GM19467 (cell line): ENCODE data around the gene NGFR.

ENCODE experiments used
- ATAC-seq: cut with Tn5 transposase; IDR thresholded peaks from one replicate; pipeline ENCODE4 v1.9.1; 2021; ENCODE audit warnings: mild to moderate bottlenecking, moderate library complexity; ENCODE audit not compliant: unreplicated experiment

NGFR gene

DNA sequence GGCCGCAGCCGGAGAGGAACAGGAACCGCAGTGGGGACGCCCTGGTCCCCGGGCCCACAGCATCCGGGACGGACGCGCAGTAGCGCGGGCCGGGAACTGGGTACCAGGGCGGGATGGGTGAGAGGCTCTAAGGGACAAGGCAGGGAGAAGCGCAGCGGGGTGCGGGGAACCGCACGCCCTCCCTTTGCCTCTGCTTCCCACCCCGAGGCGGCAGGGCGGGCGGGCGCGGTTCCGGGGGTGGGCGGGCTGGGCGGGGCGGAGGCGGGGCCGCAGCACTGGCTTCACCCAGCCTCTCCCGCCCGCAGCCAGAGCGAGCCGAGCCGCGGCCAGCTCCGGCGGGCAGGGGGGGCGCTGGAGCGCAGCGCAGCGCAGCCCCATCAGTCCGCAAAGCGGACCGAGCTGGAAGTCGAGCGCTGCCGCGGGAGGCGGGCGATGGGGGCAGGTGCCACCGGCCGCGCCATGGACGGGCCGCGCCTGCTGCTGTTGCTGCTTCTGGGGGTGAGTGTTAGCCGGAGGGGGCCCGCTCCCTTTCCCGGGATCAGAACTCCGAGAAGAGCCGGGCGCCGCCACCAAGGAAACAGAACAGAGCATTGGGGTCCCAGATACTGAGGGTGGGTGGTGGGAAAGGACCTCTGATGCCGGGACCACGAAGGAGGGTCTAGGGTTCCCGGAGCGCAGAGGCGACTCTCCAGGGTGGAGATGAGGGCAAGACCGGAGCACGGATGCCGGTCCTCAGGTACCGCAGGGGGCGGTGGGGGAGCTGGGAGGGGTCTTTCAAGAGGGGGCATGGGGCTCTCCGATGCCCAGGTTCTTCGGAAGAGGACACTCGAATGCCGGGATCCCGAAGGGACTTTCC, at the start of gene NGFR:
TSS of gene NGFR (plus strand) at position 308 of the 856 bp plus-strand sequence. CDS start at position 433, 125 bp downstream.
- no peak for ATAC-seq

DNA sequence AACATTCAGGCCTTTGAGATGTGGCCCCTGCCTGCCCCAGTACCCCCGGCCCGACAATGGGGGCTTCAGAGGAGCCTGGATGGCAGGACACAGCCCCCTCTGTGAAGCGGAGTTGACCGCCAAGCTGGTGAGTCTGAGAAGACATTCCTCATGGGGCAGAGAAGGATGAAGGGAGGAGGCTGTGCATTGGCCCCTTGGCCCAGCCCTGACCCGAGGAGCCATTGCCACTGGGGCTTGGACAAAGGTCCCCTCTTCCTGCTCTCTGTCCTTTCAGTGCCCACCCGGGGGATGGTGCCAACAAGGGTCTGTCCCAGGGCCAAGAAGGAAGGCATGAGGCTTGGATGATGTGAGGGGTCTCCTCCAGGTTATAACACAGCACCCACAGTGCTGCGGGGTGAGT, 49.5 kb upstream of the NGFR start:
- no peak for ATAC-seq

GRCh38 chr17:49447628-49448302, 47.3 kb upstream of the NGFR start:
- no peak for ATAC-seq

- ATAC-seq = no peak
These were observed 44.9 kb upstream of the NGFR start for GRCh38 chr17:49450181-49450580.

DNA sequence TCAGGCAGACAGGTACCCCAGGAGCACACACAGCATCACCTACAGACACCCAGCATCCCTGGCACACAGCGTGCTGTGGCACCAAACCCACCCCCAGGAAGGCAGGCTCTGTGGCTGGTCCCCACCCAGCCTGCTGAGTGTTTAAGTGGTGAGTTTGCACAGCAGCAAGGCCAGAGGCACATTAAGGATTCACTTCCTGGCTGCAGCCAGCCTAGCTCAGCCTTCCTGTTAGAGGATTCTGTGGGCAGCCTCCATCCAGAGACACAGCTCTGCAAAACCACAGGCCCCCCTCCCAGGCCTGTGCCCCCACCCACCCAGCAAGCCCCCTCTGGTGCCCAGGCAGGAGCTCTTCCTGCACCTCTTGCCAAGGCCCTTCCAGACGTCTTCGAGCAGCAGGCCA, 44.4 kb upstream of the NGFR start:
- no peak for ATAC-seq

DNA sequence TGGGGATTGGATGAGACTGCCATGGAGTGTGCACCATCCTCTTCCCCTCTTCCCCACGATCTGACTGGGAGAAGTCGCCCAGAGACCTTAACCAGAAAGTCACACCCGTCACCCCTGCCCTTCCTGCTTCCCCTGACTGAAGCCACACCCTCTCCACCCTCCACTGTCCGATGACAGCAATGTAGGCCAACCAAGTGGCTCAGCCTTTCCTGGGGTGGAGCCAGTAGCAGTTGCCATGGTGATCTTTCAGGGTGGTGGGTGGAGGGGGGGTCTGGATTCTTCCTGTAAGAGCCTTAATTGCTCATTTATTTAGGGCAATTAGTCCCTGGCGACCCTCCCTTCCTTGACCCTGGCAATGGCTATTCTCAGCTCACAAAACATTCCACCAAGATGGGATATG, 42.9 kb upstream of the NGFR start:
- no peak for ATAC-seq

- no peak for ATAC-seq
These were observed 42.4 kb upstream of the NGFR start for GRCh38 chr17:49452661-49453060.

DNA sequence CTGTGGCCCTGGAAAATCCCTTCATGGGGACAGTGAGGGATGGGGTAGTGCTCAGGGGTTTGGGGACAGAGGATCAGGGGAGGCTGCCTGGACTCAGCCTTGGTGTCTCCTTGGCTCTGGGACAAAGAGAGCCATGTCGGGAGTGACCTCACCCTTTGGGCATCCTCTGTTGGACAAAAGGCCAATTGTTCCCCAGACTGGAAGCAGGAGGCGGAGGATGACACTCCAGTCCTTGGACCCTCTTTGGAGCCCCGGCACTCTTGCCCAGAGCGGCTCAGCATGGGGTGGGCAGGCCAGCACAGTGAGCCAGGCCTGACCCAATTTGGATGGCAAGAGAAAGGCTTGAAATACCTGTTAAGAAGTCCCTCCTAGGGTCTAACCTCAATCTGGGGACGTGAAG, 41.0 kb upstream of the NGFR start:
- ATAC-seq = no peak

- ATAC-seq = no peak
These were observed 39.7 kb upstream of the NGFR start for GRCh38 chr17:49455272-49455861.

DNA sequence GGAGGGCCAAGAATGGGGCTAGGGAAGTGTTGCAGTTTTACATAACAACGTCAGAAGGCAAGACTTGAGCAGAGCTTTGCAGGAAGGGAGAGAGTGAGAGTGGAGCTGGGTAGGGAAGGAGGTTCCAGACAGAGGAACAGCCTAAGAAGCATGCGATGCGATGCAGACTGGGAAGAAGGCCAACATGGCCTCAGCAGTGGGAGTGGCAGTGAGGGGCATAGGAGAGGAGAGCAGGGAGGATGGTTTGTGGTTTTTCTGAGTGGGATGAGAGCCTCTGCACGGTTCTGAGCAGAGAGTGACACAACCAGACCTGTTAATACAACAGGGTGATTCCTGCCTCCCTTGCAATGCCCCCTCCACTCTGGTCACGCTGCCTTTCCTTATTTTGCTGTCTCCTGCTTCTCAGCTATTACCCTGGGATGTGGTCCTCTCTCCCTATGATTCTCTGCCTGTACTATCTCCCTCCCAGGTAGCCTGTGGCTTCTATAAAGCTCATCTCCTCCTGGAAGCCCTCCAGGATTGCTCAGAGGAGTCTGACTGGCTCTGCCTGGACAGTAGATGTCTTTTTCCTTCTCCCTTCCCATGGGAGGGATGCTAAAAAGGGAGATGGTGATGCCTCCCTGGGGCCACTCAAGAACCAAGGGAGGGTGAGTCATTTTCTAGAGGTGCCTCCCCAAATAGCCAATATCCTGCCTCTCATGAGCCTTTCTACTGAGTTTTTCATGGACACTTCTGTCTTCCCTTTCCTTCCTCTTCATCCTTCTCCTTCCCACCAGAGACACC, 38.7 kb upstream of the NGFR start:
- no peak for ATAC-seq

DNA sequence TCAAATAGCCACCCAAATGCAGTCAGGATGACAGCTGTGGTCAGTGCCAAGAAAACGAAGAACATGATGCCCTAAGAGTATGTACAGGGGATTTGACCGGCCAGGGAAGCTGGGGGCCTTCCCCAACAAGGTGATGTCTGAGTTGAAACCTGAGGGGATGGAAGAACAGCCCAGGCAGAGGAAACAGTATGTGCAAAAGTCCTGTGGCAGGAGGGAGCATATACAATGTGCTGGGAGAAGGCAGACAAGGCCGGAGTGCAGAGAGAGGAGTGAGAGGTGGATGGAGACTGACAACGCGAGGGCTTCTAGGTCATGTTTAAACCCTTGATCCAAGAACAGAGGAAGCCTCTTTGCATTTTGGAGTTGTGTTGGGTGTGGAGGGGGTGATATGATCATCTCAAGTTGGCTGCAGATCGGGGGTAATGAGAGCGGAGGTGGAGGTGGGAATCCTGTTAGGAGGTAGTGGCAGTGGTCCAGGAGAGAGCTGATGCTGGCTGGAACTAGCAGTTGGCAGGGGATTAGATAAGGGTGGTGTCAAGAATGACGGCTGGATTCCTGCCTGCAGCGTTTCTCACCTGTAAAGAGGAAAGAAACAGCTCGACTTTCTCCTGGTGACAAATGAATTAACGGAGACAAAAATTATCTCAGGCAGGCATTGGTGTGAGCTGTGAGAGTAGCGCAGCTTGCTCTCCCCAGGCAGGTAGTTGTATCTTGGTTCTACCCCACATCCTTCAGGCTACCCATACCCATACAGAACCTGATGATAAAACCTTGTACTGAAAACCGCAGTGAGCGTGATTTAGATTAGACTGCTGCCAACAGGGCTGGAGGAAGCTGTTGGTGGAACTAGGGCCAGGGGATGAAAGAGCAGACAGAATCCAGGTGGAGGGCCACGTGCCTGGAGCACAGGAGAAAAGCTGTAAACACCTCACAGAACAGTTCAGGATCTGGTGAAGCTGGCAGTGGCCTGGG, 37.2 kb upstream of the NGFR start:
- ATAC-seq = no peak

GRCh38 chr17:49459401-49459984, 35.6 kb upstream of the NGFR start:
- no peak for ATAC-seq

DNA sequence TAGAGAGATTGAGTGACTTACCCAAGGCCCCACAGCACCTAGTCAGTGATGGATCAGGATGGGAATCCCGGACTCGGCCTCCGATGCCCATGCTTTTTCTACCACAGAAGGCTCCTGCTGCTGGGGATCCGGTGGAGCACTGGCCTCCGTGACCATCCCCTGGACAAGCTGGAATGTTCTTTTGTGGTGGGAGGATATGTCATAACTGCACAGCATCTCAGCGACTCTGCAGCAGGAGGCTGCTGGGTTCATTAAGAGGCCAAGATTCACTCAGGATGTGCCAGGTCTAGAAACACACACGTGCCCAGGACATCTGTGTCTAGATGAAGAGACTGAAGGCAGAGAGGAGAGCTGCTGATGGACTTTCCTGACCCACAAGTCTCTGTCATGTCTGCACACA, 34.7 kb upstream of the NGFR start:
- no peak for ATAC-seq

GRCh38 chr17:49461580-49461979, 33.5 kb upstream of the NGFR start:
- ATAC-seq = no peak

DNA sequence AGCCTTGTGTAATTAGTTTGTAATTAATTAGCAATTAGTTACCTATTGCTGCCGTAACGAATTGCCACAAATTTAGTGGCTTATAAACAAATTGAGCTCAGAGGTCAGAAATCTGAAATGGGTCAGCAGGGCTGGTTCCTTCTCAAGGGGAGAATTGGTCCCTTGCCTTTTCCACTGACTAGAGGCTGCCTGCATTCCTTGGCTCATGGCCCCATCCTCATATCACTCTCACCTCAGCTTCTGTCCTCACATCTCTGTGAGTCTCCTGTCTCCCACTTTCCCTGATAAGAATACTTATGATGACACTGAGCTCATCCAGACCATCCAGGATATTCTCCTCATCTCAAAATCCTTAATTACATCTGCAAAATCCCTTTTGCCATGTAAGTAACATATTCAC, 31.0 kb upstream of the NGFR start:
- no peak for ATAC-seq

DNA sequence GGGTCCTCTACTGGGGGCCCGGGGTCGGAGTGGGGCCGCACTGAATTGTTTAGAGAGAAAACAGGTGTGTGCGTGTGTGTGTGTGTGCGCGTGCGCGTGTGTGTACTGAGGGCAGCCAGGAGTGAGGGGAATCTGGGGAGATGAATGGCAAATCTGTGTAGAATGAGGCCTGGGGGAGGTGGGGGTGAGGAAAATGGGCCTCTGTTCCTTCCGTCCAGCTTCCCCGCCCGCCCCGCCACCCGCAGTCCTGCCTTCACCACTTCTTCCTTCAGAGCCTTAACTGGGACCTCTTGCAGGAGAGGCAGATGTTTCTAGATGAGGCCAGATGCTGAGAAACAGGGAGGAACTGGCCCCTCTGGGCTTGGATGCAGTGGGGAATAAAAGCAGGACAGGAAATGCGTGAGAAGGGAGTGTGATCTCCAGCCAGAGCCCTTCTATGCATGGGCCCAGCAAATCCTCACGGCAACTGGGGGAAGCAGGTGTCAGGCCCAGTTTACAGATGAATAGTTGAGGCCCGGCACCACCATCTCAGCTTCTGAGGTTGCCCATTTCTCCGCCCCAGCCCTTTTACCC, 29.7 kb upstream of the NGFR start:
- ATAC-seq = no peak

- no peak for ATAC-seq
These were observed 28.7 kb upstream of the NGFR start for GRCh38 chr17:49466436-49466835.

GRCh38 chr17:49467175-49467574, 27.9 kb upstream of the NGFR start:
- no peak for ATAC-seq

DNA sequence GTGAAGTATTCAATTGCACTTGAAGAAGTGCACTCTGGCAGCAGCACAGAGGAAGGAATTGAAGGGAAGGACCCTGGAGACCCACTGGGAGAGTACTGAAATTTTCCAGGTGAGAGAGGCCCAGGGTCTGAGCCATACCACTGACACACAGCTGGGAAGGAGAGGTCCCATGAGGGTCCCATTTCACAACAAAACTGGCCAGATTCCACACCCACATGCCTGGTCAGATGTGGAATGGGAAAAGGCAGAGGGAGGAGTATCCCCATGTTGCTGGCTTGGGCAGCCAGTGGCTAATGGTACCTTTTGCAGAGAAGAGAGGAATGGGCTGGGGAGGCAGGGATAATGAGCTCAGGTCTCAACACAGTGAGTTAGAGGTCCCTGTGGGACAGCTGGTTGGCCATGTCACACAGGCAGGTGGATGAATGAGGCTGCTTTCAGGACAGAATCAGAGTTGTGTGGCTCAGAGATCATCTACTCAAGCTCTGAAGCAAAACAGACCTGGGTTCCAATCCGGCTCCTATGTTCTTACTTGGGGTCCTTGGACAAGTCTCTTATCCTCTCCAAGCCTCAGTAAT, 26.2 kb upstream of the NGFR start:
- no peak for ATAC-seq
